Measurements from ENCODE around the gene EHMT2.
A peak's percentile ranks its signal among the peaks of the same experiment; 100 is the strongest.

Gene EHMT2

GRCh38 chr6:31888276-31889258, 8.9 kb downstream of the EHMT2 start:
- DNase-seq, result peak; percentile 51

GRCh38 chr6:31887173-31888007, 10.1 kb downstream of the EHMT2 start:
- DNase-seq, result no peak

GRCh38 chr6:31886541-31886991, 10.9 kb downstream of the EHMT2 start:
- DNase-seq, result no peak

- no peak for DNase-seq
These were observed 12.9 kb downstream of the EHMT2 start for GRCh38 chr6:31884528-31885035.

GRCh38 chr6:31883676-31884075, 13.8 kb downstream of the EHMT2 start:
- no peak for DNase-seq

GRCh38 chr6:31882344-31882743, 15.2 kb downstream of the EHMT2 start:
- DNase-seq, result no peak

GRCh38 chr6:31881136-31881859, 16.2 kb downstream of the EHMT2 start:
- no peak for DNase-seq

GRCh38 chr6:31880616-31881015, 16.9 kb downstream of the EHMT2 start:
- no peak for DNase-seq

GRCh38 chr6:31879901-31880300, 17.6 kb downstream of the EHMT2 start:
- DNase-seq, result no peak

- DNase-seq, result no peak
These were observed 18.4 kb downstream of the EHMT2 start for GRCh38 chr6:31879143-31879542.

GRCh38 chr6:31878726-31879125, 18.8 kb downstream of the EHMT2 start, which contains the start of gene SLC44A4:
Gene SLC44A4, minus strand, starts transcription at chr6:31878997. Its CDS starts 17 bp downstream, at chr6:31878980.
- DNase-seq, result no peak

- DNase-seq, result no peak
These were observed 19.3 kb downstream of the EHMT2 start for GRCh38 chr6:31878222-31878621.

- no peak for DNase-seq
These were observed 19.8 kb downstream of the EHMT2 start for GRCh38 chr6:31877651-31878161.

- no peak for DNase-seq
These were observed 20.3 kb downstream of the EHMT2 start for GRCh38 chr6:31877125-31877650.

GRCh38 chr6:31876357-31876756, 21.1 kb downstream of the EHMT2 start:
- no peak for DNase-seq

GRCh38 chr6:31875877-31876276, 21.6 kb downstream of the EHMT2 start:
- DNase-seq, result no peak

GRCh38 chr6:31874836-31875572, 22.5 kb downstream of the EHMT2 start:
- DNase-seq, result no peak

GRCh38 chr6:31874084-31874670, 23.3 kb downstream of the EHMT2 start:
- no peak for DNase-seq

- no peak for DNase-seq
These were observed 26.3 kb downstream of the EHMT2 start for GRCh38 chr6:31871046-31871659.

- no peak for DNase-seq
These were observed 27.0 kb downstream of the EHMT2 start for GRCh38 chr6:31870385-31870921.

Data from T-helper 9 cell (primary cell).